K562 treated with DMSO at 1 percent for 48 hours (cell line): ENCODE results near the gene PSMD14. TPM values are rescaled to one million over a fixed set of nuclear protein-coding genes. Genes with fewer than 3 reads are reported as not detected.

Experiments
- total RNA-seq: library from RNA; unstranded; fragments of 300-600 nt; gene quantifications from 2 replicates; pipeline ENCODE4 v1.2.3, GENCODE V29; 2022; ENCODE audit warnings: low replicate concordance; ENCODE audit errors: extremely low read depth

PSMD14 gene
- total RNA-seq = 206 TPM in 1 of 2 replicates, not detected in the other

DNA sequence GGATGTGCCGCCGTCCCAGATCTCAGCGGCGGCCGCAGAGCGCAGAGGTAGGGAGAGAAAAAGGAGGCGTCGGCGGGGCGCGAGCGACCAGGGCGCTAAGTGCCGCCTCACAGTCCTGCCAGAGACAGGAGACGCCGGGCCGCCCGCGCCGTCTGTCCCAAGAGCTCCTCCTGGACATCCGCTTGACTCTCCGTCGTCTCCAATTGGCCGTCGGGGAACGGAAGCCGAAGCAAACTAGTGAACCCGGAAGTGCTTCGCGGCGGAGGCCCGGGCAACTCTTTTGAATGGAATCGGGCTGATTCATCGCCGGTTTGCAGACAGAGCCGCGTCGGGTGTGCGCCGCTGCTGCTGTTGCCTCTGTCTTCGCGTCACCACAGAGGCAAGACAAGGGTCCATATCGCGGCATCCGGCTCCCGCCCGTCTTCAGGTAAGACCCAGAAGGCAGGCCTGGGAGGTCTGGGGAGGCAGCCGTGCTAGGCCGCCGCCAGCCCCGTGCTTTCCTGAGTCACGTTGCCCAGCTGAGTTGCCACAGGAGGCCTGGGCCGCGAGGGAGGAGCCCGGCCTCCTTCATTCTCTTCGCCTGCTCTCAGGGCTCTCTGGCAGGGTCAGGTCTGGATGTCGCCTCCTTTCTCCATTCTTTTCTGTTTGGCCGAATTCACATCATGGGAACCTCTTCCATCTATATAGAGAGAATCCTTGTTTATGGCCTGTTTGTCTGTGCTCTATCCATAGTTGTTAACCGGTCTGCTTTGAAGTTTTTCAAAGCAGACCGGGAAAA lies at the start of gene PSMD14:
PSMD14 (plus strand) TSS at position 248 of the 778 bp plus-strand sequence. CDS start 10,401 bp downstream, outside the sequence.

DNA sequence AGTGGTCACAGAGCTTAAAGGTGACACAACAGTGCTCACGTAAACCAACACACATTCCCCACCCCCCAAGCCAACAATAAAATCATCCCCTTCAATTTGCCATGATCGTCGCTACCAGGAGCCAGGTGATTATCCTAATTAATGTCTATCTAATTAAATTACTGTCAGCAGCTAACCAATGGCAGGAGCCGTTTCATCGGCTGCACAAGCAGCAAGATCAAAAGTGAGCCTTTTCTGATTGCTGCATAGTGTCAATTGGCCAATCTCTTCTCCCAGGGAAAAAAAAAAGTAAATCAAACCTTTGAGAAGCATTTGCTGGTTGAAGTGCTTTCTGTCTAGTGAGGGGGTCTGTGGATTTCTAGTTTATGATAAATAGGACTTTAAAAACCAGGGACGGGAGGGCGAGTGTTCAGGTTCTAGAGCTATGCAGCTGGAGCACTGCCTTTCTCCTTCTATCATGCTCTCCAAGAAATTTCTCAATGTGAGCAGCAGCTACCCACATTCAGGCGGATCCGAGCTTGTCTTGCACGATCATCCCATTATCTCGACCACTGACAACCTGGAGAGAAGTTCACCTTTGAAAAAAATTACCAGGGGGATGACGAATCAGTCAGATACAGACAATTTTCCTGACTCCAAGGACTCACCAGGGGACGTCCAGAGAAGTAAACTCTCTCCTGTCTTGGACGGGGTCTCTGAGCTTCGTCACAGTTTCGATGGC lies 107.9 kb downstream of the PSMD14 start, which contains the start of gene TBR1:
TBR1 (plus strand) TSS at position 311 of the 721 bp plus-strand sequence; CDS start at position 425, 114 bp downstream.

Other genes starting within 250 kb of the PSMD14 start
- gene TANK, start 148.0 kb upstream of the PSMD14 start, total RNA-seq = not detected in 2 replicates
- not detected in 2 replicates for gene TBR1, start 107.9 kb downstream of the PSMD14 start, total RNA-seq